ENCODE measurements around the gene HOXB7.

DNA sequence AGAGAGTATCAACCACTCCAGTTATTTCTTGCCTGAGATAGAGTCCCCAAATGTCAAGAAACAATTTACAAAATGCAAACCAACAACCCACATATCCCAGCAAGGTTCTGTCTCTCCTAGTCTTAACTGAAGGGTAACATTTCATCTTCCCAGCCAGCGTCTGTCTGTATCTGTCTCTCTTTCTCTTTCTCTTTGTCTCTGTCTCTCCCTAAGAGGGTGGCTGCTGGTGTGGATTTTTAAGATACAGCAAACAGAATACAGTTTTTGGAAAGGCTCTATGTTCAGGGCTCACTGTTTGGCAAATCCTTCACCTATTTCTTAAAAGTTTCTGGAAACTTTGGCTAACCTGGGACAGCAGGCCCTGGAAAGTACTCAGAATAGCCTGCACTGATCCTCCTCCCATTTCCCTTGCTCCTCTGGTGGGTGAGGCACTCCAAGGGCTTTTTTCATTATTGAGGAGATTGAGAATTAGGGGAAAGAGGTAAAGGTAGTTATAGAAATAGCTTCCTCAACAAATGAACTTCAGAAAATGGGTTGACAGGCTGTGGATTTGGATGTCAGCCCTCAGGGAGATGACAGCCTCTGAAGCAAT is 38.9 kb downstream of the HOXB7 start:
- TF ChIP-seq, protein P1, sequence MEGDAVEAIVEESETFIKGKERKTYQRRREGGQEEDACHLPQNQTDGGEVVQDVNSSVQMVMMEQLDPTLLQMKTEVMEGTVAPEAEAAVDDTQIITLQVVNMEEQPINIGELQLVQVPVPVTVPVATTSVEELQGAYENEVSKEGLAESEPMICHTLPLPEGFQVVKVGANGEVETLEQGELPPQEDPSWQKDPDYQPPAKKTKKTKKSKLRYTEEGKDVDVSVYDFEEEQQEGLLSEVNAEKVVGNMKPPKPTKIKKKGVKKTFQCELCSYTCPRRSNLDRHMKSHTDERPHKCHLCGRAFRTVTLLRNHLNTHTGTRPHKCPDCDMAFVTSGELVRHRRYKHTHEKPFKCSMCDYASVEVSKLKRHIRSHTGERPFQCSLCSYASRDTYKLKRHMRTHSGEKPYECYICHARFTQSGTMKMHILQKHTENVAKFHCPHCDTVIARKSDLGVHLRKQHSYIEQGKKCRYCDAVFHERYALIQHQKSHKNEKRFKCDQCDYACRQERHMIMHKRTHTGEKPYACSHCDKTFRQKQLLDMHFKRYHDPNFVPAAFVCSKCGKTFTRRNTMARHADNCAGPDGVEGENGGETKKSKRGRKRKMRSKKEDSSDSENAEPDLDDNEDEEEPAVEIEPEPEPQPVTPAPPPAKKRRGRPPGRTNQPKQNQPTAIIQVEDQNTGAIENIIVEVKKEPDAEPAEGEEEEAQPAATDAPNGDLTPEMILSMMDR (conservative IDR thresholded peaks at IDR 0.05; ENCODE audit: low read length) = no peak
- TF ChIP-seq EZH2phosphoT487 (IDR thresholded peaks at IDR 0.05; ENCODE audit: borderline replicate concordance, low read depth, low read length) = no peak

All from OCI-LY7 (cell line).